ENCODE data around the gene RHBDD1.

DNA sequence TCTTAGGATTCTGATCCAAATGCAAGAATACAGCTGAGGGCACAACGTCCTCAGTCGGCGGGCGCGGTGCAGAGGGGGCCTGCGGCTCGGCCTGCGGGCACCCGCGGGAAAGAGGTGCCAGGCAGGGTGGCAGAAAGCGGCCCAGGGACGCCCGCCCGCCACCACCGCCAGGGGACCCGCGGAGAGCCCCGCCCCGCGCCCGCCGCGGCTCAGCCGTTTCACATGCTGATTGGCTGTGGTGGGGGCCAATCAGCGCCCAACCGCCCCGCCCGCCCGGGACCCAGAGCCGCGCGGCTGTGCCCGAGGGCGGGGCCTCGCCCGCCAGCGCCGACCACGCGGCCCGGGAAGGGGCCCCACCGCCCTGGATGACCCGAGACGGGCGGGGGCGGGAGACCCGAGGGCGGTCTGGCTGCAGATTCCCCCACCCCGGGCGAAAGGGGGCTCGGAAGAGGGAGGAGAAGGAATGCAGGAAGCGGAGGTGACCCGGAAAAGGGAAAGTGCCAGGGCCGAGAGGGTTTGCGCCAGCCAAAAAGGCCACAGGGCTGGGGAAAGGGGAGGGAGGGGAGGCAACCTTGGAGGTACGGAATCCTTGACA, 44.3 kb upstream of the RHBDD1 start:
- TF ChIP-seq, protein P1, sequence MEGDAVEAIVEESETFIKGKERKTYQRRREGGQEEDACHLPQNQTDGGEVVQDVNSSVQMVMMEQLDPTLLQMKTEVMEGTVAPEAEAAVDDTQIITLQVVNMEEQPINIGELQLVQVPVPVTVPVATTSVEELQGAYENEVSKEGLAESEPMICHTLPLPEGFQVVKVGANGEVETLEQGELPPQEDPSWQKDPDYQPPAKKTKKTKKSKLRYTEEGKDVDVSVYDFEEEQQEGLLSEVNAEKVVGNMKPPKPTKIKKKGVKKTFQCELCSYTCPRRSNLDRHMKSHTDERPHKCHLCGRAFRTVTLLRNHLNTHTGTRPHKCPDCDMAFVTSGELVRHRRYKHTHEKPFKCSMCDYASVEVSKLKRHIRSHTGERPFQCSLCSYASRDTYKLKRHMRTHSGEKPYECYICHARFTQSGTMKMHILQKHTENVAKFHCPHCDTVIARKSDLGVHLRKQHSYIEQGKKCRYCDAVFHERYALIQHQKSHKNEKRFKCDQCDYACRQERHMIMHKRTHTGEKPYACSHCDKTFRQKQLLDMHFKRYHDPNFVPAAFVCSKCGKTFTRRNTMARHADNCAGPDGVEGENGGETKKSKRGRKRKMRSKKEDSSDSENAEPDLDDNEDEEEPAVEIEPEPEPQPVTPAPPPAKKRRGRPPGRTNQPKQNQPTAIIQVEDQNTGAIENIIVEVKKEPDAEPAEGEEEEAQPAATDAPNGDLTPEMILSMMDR (IDR thresholded peaks at IDR 0.05): peak; percentile 40 to 88 (median 84)
- TF ChIP-seq POLR2A (IDR thresholded peaks at IDR 0.05) (peak; percentile 58), EP300 (IDR thresholded peaks at IDR 0.05) (no peak)
